Lower lobe of right lung (tissue), 2 donors: ENCODE results near the gene SMYD3. TPM values are rescaled to one million over a fixed set of nuclear protein-coding genes. Genes with fewer than 3 reads are reported as not detected.

Experiments
- ATAC-seq, 2 donors: fragments of 200-7000 bp; cut with Tn5 transposase; one replicate each; pipeline ENCODE4 v1.9.1; 2020 to 2022; ENCODE audit warnings: mild to moderate bottlenecking in 2 of 2, moderate library complexity in 2 of 2
- DNase-seq: peaks from one replicate; pipeline ENCODE4 v3.0.0-alpha.2; 2020
- H3K27ac ChIP-seq: fragments of 200-600 bp; one replicate; pipeline ENCODE4 v1.8.0; 2022
- H3K27me3 ChIP-seq: fragments of 200-600 bp; one replicate; pipeline ENCODE4 v1.8.0; 2022; ENCODE audit warnings: low read depth
- H3K36me3 ChIP-seq: fragments of 200-600 bp; one replicate; pipeline ENCODE4 v1.8.0; 2022; ENCODE audit warnings: mild to moderate bottlenecking
- H3K4me1 ChIP-seq: fragments of 200-600 bp; one replicate; pipeline ENCODE4 v1.8.0; 2022
- H3K4me3 ChIP-seq: fragments of 200-600 bp; one replicate; pipeline ENCODE4 v1.8.0; 2022; ENCODE audit warnings: mild to moderate bottlenecking
- H3K9me3 ChIP-seq: fragments of 200-600 bp; one replicate; pipeline ENCODE4 v1.8.0; 2022
- intact Hi-C: fragments of 100-400 bp; cut with DNase I; formaldehyde crosslinking; loops from one replicate; pipeline ENCODE4 v1.11.0; 2022
- total RNA-seq: library from RNA; stranded (reverse); fragmentation: NEBNext Ultra II Directional; extraction: Animal tissue kit (Norgen Biotek cat#: 25700); gene quantifications from one replicate; pipeline ENCODE4 v1.2.1, GENCODE V29; 2021
- TF ChIP-seq, protein P1 (sequence below): fragments of 200-600 bp; IDR thresholded peaks from one replicate; pipeline ENCODE4 v1.8.0; 2022; ENCODE audit warnings: antibody characterized with exemption, mild to moderate bottlenecking
- donor health status: DM: no; HTN: yes; CAD: no; lungs with severe emphysema.

Gene SMYD3
- total RNA-seq, 1 donor from 2014 or later = 20.5 TPM

GRCh38 chr1:246134789-246135188, 372.3 kb downstream of the SMYD3 start:
- Histone ChIP-seq H3K4me3 (no peak overlapping the region), H3K36me3 (no peaks in the 10 kb centered on the region), H3K27ac (no peak overlapping the region), H3K9me3 (no peaks in the 10 kb centered on the region), H3K4me1 (no peaks in the 10 kb centered on the region), H3K27me3 (no peaks in the 10 kb centered on the region)
- intact Hi-C loops = no loop called here
- ATAC-seq (no peak), DNase-seq (no peak)
- TF ChIP-seq, protein P1, sequence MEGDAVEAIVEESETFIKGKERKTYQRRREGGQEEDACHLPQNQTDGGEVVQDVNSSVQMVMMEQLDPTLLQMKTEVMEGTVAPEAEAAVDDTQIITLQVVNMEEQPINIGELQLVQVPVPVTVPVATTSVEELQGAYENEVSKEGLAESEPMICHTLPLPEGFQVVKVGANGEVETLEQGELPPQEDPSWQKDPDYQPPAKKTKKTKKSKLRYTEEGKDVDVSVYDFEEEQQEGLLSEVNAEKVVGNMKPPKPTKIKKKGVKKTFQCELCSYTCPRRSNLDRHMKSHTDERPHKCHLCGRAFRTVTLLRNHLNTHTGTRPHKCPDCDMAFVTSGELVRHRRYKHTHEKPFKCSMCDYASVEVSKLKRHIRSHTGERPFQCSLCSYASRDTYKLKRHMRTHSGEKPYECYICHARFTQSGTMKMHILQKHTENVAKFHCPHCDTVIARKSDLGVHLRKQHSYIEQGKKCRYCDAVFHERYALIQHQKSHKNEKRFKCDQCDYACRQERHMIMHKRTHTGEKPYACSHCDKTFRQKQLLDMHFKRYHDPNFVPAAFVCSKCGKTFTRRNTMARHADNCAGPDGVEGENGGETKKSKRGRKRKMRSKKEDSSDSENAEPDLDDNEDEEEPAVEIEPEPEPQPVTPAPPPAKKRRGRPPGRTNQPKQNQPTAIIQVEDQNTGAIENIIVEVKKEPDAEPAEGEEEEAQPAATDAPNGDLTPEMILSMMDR = no peak

- intact Hi-C loops = no loop called here
- TF ChIP-seq, protein P1 = no peak
Measured at GRCh38 chr1:246131095-246131494, 376.0 kb downstream of the SMYD3 start.

GRCh38 chr1:246128494-246129069, 378.5 kb downstream of the SMYD3 start:
- Histone ChIP-seq H3K27ac (no peak overlapping the region), H3K27me3 (no peaks in the 10 kb centered on the region), H3K4me3 (no peak overlapping the region), H3K9me3 (no peaks in the 10 kb centered on the region), H3K36me3 (no peaks in the 10 kb centered on the region), H3K4me1 (no peaks in the 10 kb centered on the region)
- ATAC-seq (no peak), DNase-seq (no peak)
- intact Hi-C loops = no loop called here
- TF ChIP-seq, protein P1 = no peak

More at GRCh38 chr1:246131095-246131494, 376.0 kb downstream of the SMYD3 start:
- H3K27me3 ChIP-seq = no peaks in the 10 kb centered on the region
- H3K9me3 ChIP-seq = no peaks in the 10 kb centered on the region
- H3K36me3 ChIP-seq = no peaks in the 10 kb centered on the region
- ATAC-seq (no peak), DNase-seq (no peak)
- no peak overlapping the region for H3K4me3 ChIP-seq
- no peaks in the 10 kb centered on the region for H3K4me1 ChIP-seq
- H3K27ac ChIP-seq = no peak overlapping the region

DNA sequence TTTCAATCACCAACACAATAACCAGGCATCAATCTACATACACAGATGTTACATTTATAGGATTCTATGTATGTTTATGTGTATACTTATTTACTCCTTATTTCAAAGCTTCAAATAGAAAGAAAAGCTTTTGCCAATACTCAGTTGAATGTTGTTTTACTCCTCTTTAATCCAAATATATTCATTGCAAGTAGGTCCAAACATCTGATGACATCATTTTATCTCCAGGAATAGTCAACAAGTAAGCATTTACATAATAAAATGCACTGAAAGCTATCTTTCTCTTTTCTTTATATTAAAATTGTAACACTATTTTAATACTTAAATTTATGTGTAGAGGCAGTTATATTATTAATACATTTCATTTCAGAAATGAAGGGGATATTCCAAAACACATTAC, 380.5 kb downstream of the SMYD3 start:
- TF ChIP-seq, protein P1 = no peak
- DNase-seq (no peak), ATAC-seq (no peak)
- Histone ChIP-seq H3K9me3 (no peaks in the 10 kb centered on the region), H3K27me3 (no peaks in the 10 kb centered on the region), H3K27ac (no peak overlapping the region), H3K4me1 (no peaks in the 10 kb centered on the region), H3K36me3 (no peaks in the 10 kb centered on the region), H3K4me3 (no peak overlapping the region)
- intact Hi-C loops = no loop called here

DNA sequence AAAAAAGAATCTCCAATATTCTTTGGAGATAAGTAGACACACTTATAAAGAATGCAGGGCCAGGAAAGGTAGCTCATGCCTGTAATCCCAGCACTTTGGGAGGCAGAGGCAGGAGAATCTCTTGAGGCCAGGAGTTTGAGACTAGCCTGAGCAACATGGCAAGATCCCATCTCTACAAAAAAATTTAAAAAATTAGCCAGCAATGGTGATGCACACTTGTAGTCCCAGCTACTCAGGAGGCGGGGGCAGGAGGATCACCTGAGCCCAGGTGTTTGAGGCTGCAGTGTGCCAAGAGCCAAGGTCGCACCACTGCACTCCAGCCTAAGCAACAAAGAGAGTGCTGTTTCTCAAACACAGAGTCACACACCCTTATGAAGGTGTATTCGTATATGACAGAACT, 385.0 kb downstream of the SMYD3 start:
- DNase-seq (no peak), ATAC-seq (no peak)
- Histone ChIP-seq H3K27ac (no peak overlapping the region), H3K36me3 (no peaks in the 10 kb centered on the region), H3K4me1 (no peaks in the 10 kb centered on the region), H3K27me3 (no peaks in the 10 kb centered on the region), H3K9me3 (no peaks in the 10 kb centered on the region), H3K4me3 (no peak overlapping the region)
- TF ChIP-seq, protein P1 = no peak
- intact Hi-C loops = no loop called here

- Histone ChIP-seq H3K4me1 (peaks cover 5% of the 10 kb centered on the region), H3K27ac (no peak overlapping the region), H3K27me3 (no peaks in the 10 kb centered on the region), H3K36me3 (no peaks in the 10 kb centered on the region), H3K4me3 (no peak overlapping the region), H3K9me3 (no peaks in the 10 kb centered on the region)
- no peak for DNase-seq
- no peak for ATAC-seq
- intact Hi-C loops = no loop called here
- TF ChIP-seq, protein P1 = no peak
Measured at GRCh38 chr1:246121533-246121932, 385.5 kb downstream of the SMYD3 start.
